HepG2 (cell line): Measurements from ENCODE around the gene TET3. TPM values are rescaled to one million over a fixed set of nuclear protein-coding genes. Genes with fewer than 3 reads are reported as not detected.

Experiments used
- HDAC1 ChIP-seq: sonication (generic); formaldehyde crosslinking; IDR thresholded peaks from 2 replicates; pipeline ENCODE4 v1.5.1; 2020; ENCODE audit warnings: mild to moderate bottlenecking, missing genetic modification reagents
- HNRNPL ChIP-seq: fragments of 200-400 bp; formaldehyde crosslinking; IDR thresholded peaks from 2 replicates; pipeline ENCODE4 v1.6.1; 2017; ENCODE audit warnings: mild to moderate bottlenecking, low read depth, low read length
- HNRNPLL ChIP-seq: fragments of 200-400 bp; formaldehyde crosslinking; IDR thresholded peaks from 2 replicates; pipeline ENCODE4 v1.6.1; 2017; ENCODE audit warnings: mild to moderate bottlenecking, low read depth, low read length; ENCODE audit not compliant: poor library complexity, severe bottlenecking
- KMT2B ChIP-seq: IDR thresholded peaks from 2 replicates; pipeline ENCODE4 v1.6.1; 2016; ENCODE audit warnings: missing genetic modification reagents, missing compliant biosample characterization
- PCBP2 ChIP-seq: fragments of 200-400 bp; formaldehyde crosslinking; optimal IDR thresholded peaks from 2 replicates; pipeline ENCODE3; 2018; ENCODE audit warnings: low read length, low read depth; ENCODE audit not compliant: poor library complexity, severe bottlenecking
- ZNF564 ChIP-seq: sonication (generic); formaldehyde crosslinking; IDR thresholded peaks from 2 replicates; pipeline ENCODE4 v1.8.1; 2023; ENCODE audit warnings: mild to moderate bottlenecking, missing genetic modification reagents
- polyA plus RNA-seq, 8 experiments: library from polyadenylated mRNA; depleted of rRNA in 3 of 8; stranded (reverse) in 7 of 8; unstranded in 1 of 8; fragments of >200 nt; fragmentation: Illumina TruSeq in 4 of 8; extraction: Trizol in 4 of 8; gene quantifications; 2 replicates each; pipeline versions ENCODE4 v1.2.1 to v1.2.3, GENCODE V29; 2011 to 2016; ENCODE audit warnings: low read depth in 4 of 8, missing spikeins in 1 of 8, mixed read lengths in 1 of 8; ENCODE audit not compliant: insufficient read depth in 1 of 8
- total RNA-seq, 5 experiments: library from RNA; depleted of rRNA; stranded (reverse); fragments of >200 nt; fragmentation: Illumina TruSeq; extraction: Trizol; gene quantifications; 2 replicates each; pipeline ENCODE4 v1.2.3, GENCODE V29; 2016; ENCODE audit warnings: low read depth in 1 of 5
- TF ChIP-seq, protein P1 (sequence below): sonication (generic); formaldehyde crosslinking; IDR thresholded peaks from 2 replicates; pipeline ENCODE4 v1.4.0; 2020; ENCODE audit warnings: missing genetic modification reagents, mild to moderate bottlenecking, borderline replicate concordance
- TF ChIP-seq, protein P2 (sequence below): sonication (generic); formaldehyde crosslinking; IDR thresholded peaks from 2 replicates; pipeline ENCODE4 v1.4.0; 2020; ENCODE audit warnings: missing genetic modification reagents
- TF ChIP-seq, protein P3 (sequence below): IDR thresholded peaks from 2 replicates; pipeline ENCODE4 v1.6.1; 2016; ENCODE audit warnings: low read depth, missing genetic modification reagents, missing compliant biosample characterization
- TF ChIP-seq, protein P4 (sequence below): sonication (generic); formaldehyde crosslinking; IDR thresholded peaks from 2 replicates; pipeline ENCODE4 v1.4.0; 2020; ENCODE audit warnings: missing genetic modification reagents, borderline replicate concordance

TET3 gene
- total and polyA plus RNA-seq, 2 of the 13 experiments (the other 11 are each of a cell fraction or from before 2014, with no cell fraction given): 4.3 to 6.8 TPM

DNA sequence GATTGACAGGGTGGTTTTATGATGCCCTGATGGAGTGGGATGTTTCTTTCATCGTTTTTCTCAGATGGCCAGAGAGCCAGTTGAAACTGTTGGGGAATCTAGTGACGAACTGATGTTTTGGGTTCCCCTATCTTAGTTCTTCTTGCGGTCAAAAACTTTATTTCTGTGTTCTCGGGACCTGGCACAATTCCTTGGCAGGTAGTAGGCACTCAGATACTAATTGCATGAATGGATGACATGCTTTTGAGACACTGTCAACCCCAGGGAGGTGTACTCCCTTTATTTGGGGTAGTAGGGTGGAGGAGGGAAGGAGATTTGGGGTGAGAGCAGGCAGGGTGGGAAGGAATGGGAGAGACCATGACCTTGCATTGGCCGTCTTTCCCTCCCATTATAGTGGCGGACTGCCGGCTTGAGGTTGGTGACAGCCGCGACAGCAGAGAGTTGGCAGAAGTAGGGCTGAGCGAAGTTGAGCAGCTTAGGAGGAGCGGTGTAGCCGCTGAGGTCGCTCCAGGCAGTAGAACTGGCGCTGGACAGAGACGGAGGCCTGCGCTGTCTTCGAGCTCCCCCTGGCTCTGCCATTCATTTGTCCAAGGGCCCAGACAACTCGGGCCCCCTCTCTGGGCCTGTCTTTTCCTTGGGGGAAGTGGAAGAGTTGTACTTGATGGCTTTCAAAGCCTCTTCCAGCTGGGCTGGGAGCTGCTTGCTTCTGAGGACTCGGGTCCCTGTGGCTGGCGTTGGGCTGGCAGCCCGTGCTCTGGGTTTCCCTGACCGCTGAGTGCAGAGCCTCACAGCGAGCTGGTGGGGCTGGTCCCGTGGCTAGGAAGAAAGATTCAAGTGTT lies 2.6 kb downstream of the TET3 start (continued):
- TF ChIP-seq, protein P1, sequence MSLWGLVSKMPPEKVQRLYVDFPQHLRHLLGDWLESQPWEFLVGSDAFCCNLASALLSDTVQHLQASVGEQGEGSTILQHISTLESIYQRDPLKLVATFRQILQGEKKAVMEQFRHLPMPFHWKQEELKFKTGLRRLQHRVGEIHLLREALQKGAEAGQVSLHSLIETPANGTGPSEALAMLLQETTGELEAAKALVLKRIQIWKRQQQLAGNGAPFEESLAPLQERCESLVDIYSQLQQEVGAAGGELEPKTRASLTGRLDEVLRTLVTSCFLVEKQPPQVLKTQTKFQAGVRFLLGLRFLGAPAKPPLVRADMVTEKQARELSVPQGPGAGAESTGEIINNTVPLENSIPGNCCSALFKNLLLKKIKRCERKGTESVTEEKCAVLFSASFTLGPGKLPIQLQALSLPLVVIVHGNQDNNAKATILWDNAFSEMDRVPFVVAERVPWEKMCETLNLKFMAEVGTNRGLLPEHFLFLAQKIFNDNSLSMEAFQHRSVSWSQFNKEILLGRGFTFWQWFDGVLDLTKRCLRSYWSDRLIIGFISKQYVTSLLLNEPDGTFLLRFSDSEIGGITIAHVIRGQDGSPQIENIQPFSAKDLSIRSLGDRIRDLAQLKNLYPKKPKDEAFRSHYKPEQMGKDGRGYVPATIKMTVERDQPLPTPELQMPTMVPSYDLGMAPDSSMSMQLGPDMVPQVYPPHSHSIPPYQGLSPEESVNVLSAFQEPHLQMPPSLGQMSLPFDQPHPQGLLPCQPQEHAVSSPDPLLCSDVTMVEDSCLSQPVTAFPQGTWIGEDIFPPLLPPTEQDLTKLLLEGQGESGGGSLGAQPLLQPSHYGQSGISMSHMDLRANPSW (CRISPR knock-in tag): no peak
- no peak for TF ChIP-seq HDAC1 (CRISPR knock-in tag)
- no peak for TF ChIP-seq KMT2B (CRISPR knock-in tag)
- no peak for TF ChIP-seq ZNF564 (CRISPR knock-in tag)
- TF ChIP-seq HNRNPLL: peak; percentile 49
- TF ChIP-seq, protein P2, sequence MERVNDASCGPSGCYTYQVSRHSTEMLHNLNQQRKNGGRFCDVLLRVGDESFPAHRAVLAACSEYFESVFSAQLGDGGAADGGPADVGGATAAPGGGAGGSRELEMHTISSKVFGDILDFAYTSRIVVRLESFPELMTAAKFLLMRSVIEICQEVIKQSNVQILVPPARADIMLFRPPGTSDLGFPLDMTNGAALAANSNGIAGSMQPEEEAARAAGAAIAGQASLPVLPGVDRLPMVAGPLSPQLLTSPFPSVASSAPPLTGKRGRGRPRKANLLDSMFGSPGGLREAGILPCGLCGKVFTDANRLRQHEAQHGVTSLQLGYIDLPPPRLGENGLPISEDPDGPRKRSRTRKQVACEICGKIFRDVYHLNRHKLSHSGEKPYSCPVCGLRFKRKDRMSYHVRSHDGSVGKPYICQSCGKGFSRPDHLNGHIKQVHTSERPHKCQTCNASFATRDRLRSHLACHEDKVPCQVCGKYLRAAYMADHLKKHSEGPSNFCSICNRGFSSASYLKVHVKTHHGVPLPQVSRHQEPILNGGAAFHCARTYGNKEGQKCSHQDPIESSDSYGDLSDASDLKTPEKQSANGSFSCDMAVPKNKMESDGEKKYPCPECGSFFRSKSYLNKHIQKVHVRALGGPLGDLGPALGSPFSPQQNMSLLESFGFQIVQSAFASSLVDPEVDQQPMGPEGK (CRISPR knock-in tag): no peak
- no peak for TF ChIP-seq HNRNPL
- no peak for TF ChIP-seq PCBP2
- TF ChIP-seq, protein P3, sequence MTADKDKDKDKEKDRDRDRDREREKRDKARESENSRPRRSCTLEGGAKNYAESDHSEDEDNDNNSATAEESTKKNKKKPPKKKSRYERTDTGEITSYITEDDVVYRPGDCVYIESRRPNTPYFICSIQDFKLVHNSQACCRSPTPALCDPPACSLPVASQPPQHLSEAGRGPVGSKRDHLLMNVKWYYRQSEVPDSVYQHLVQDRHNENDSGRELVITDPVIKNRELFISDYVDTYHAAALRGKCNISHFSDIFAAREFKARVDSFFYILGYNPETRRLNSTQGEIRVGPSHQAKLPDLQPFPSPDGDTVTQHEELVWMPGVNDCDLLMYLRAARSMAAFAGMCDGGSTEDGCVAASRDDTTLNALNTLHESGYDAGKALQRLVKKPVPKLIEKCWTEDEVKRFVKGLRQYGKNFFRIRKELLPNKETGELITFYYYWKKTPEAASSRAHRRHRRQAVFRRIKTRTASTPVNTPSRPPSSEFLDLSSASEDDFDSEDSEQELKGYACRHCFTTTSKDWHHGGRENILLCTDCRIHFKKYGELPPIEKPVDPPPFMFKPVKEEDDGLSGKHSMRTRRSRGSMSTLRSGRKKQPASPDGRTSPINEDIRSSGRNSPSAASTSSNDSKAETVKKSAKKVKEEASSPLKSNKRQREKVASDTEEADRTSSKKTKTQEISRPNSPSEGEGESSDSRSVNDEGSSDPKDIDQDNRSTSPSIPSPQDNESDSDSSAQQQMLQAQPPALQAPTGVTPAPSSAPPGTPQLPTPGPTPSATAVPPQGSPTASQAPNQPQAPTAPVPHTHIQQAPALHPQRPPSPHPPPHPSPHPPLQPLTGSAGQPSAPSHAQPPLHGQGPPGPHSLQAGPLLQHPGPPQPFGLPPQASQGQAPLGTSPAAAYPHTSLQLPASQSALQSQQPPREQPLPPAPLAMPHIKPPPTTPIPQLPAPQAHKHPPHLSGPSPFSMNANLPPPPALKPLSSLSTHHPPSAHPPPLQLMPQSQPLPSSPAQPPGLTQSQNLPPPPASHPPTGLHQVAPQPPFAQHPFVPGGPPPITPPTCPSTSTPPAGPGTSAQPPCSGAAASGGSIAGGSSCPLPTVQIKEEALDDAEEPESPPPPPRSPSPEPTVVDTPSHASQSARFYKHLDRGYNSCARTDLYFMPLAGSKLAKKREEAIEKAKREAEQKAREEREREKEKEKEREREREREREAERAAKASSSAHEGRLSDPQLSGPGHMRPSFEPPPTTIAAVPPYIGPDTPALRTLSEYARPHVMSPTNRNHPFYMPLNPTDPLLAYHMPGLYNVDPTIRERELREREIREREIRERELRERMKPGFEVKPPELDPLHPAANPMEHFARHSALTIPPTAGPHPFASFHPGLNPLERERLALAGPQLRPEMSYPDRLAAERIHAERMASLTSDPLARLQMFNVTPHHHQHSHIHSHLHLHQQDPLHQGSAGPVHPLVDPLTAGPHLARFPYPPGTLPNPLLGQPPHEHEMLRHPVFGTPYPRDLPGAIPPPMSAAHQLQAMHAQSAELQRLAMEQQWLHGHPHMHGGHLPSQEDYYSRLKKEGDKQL (CRISPR knock-in tag): no peak
- TF ChIP-seq, protein P4, sequence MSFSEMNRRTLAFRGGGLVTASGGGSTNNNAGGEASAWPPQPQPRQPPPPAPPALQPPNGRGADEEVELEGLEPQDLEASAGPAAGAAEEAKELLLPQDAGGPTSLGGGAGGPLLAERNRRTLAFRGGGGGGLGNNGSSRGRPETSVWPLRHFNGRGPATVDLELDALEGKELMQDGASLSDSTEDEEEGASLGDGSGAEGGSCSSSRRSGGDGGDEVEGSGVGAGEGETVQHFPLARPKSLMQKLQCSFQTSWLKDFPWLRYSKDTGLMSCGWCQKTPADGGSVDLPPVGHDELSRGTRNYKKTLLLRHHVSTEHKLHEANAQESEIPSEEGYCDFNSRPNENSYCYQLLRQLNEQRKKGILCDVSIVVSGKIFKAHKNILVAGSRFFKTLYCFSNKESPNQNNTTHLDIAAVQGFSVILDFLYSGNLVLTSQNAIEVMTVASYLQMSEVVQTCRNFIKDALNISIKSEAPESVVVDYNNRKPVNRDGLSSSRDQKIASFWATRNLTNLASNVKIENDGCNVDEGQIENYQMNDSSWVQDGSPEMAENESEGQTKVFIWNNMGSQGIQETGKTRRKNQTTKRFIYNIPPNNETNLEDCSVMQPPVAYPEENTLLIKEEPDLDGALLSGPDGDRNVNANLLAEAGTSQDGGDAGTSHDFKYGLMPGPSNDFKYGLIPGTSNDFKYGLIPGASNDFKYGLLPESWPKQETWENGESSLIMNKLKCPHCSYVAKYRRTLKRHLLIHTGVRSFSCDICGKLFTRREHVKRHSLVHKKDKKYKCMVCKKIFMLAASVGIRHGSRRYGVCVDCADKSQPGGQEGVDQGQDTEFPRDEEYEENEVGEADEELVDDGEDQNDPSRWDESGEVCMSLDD: no peak
